ENCODE measurements around the gene SSRP1.

SSRP1 gene

GRCh38 chr11:57278721-57279095 is 57.0 kb downstream of the SSRP1 start (continued):
- TF ChIP-seq ZNF677 (tag by site-specific recombination; IDR thresholded peaks at IDR 0.05) (no peak), ZNF211 (tag by site-specific recombination; IDR thresholded peaks at IDR 0.05; ENCODE audit: low read depth) (no peak)

GRCh38 chr11:57277845-57278720 is 57.6 kb downstream of the SSRP1 start:
- Histone ChIP-seq H3K27ac (ENCODE audit: extremely low read depth, low read depth, low read length) (no peak overlapping the region), H3K4me3 (ENCODE audit: low read depth, low read length) (no peak overlapping the region), H3K36me3 (ENCODE audit: control insufficient read depth in 2 of 2, insufficient read depth in 1 of 2, low read length in 2 of 2) (no peaks in the 10 kb centered on the region), H3K9me3 (ENCODE audit: control insufficient read depth, insufficient read depth, low read depth, low read length) (no peaks in the 10 kb centered on the region), H3K4me1 (ENCODE audit: control insufficient read depth, insufficient read depth, low read length) (no peaks in the 10 kb centered on the region)
- no peak for TF ChIP-seq TSHZ1 (tag by site-specific recombination; IDR thresholded peaks at IDR 0.05; ENCODE audit: borderline replicate concordance)
- TF ChIP-seq ZNF654 (tag by site-specific recombination; IDR thresholded peaks at IDR 0.05; ENCODE audit: low read depth): peak; percentile 57
- TF ChIP-seq, protein P1, sequence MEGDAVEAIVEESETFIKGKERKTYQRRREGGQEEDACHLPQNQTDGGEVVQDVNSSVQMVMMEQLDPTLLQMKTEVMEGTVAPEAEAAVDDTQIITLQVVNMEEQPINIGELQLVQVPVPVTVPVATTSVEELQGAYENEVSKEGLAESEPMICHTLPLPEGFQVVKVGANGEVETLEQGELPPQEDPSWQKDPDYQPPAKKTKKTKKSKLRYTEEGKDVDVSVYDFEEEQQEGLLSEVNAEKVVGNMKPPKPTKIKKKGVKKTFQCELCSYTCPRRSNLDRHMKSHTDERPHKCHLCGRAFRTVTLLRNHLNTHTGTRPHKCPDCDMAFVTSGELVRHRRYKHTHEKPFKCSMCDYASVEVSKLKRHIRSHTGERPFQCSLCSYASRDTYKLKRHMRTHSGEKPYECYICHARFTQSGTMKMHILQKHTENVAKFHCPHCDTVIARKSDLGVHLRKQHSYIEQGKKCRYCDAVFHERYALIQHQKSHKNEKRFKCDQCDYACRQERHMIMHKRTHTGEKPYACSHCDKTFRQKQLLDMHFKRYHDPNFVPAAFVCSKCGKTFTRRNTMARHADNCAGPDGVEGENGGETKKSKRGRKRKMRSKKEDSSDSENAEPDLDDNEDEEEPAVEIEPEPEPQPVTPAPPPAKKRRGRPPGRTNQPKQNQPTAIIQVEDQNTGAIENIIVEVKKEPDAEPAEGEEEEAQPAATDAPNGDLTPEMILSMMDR (tag by site-specific recombination; IDR thresholded peaks at IDR 0.05): peak; percentile 48
- TF ChIP-seq, protein P2, sequence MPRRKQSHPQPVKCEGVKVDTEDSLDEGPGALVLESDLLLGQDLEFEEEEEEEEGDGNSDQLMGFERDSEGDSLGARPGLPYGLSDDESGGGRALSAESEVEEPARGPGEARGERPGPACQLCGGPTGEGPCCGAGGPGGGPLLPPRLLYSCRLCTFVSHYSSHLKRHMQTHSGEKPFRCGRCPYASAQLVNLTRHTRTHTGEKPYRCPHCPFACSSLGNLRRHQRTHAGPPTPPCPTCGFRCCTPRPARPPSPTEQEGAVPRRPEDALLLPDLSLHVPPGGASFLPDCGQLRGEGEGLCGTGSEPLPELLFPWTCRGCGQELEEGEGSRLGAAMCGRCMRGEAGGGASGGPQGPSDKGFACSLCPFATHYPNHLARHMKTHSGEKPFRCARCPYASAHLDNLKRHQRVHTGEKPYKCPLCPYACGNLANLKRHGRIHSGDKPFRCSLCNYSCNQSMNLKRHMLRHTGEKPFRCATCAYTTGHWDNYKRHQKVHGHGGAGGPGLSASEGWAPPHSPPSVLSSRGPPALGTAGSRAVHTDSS (tag by site-specific recombination; IDR thresholded peaks at IDR 0.05): no peak
- peak; percentile 83 for TF ChIP-seq PRDM1 (tag by site-specific recombination; IDR thresholded peaks at IDR 0.05)
- TF ChIP-seq ZNF600 (tag by site-specific recombination; IDR thresholded peaks at IDR 0.05): no peak
- TF ChIP-seq OVOL3 (tag by site-specific recombination; IDR thresholded peaks at IDR 0.05): no peak
- TF ChIP-seq TRIM28 (IDR thresholded peaks at IDR 0.05; ENCODE audit: borderline replicate concordance, low read length): 0 out of 2 replicates have a peak, but pooled peaks have one; percentile 27
- 0 out of 2 replicates have a peak, but pooled peaks have one; percentile 12 for TF ChIP-seq PRDM10 (tag by site-specific recombination; IDR thresholded peaks at IDR 0.05)
- TF ChIP-seq, protein P3, sequence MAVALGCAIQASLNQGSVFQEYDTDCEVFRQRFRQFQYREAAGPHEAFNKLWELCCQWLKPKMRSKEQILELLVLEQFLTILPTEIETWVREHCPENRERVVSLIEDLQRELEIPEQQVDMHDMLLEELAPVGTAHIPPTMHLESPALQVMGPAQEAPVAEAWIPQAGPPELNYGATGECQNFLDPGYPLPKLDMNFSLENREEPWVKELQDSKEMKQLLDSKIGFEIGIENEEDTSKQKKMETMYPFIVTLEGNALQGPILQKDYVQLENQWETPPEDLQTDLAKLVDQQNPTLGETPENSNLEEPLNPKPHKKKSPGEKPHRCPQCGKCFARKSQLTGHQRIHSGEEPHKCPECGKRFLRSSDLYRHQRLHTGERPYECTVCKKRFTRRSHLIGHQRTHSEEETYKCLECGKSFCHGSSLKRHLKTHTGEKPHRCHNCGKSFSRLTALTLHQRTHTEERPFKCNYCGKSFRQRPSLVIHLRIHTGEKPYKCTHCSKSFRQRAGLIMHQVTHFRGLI (tag by site-specific recombination; IDR thresholded peaks at IDR 0.05): no peak
- no peak for TF ChIP-seq SP3 (tag by site-specific recombination; IDR thresholded peaks at IDR 0.05)
- peak; percentile 51; the same call in 1 of the 2 replicates for TF ChIP-seq FEZF1 (tag by site-specific recombination; IDR thresholded peaks at IDR 0.05)
- no peak for TF ChIP-seq ZIC2 (tag by site-specific recombination; IDR thresholded peaks at IDR 0.05)
- no peak for TF ChIP-seq ZNF791 (tag by site-specific recombination; IDR thresholded peaks at IDR 0.05)
- POLR2A ChIA-PET: interaction anchor here (1.0 kb wide), 1 partner anchor 34 kb away, joined by 3 read pairs; no protein-coding TSS in a partner anchor
- CTCF ChIA-PET: interaction anchor here (0.6 to 6.2 kb wide), 13 partner anchors 7 to 234 kb away, joined by 3 to 68 read pairs (median 5); no protein-coding TSS in a partner anchor

All from HEK293 (cell line).